OCI-LY3 (cell line): ENCODE data around the gene ATRX.

Source experiments
- CTCF ChIP-seq: fragments of 200-600, 300-600 bp; sonication (generic); IDR thresholded peaks from 2 replicates; pipeline ENCODE4 v1.5.1; 2014; ENCODE audit warnings: antibody characterized with exemption, low read length, low read depth
- EZH2phosphoT487 ChIP-seq: fragments of 200-600 bp; shearing (Covaris generic); IDR thresholded peaks from 2 replicates; pipeline ENCODE4 v1.6.1; 2018; ENCODE audit warnings: antibody characterized with exemption, mixed run types, low read depth

- TF ChIP-seq CTCF: no peak
- no peak for TF ChIP-seq EZH2phosphoT487
Measured at GRCh38 chrX:77595848-77596247, 190.2 kb downstream of the ATRX start.
